Motor neuron (in vitro differentiated cells): ENCODE data around the gene GRK1. TPM values are rescaled to one million over a fixed set of nuclear protein-coding genes. Genes with fewer than 3 reads are reported as not detected.

Experiments used
- ATAC-seq, 8 experiments: fragments of 200-7000 bp; cut with Tn5 transposase; replicated peaks in 6 of 8; 2 replicates each; pipeline ENCODE4 v1.8.0; 2021; ENCODE audit warnings: mild to moderate bottlenecking in 8 of 8, moderate library complexity in 8 of 8
- H3K27ac ChIP-seq, 2 donors: fragments of 250-450 bp; sonication (Bioruptor Pico); 2 replicates each; pipeline ENCODE4 v1.9.0; 2021; ENCODE audit warnings: antibody characterized with exemption in 2 of 2, mild to moderate bottlenecking in 2 of 2, moderate library complexity in 1 of 2
- H3K4me1 ChIP-seq, 2 donors: fragments of 250-450 bp; sonication (Bioruptor Pico); replicated peaks in 1 of 2; 2 replicates each; pipeline ENCODE4 v1.6.1; 2021; ENCODE audit warnings: antibody characterized with exemption in 2 of 2, mild to moderate bottlenecking in 2 of 2, moderate library complexity in 1 of 2
- H3K4me3 ChIP-seq, 5 donors: fragments of 250-450 bp; sonication (Bioruptor Pico); 2 replicates each; pipeline ENCODE4 v1.9.0; 2021; ENCODE audit warnings: antibody characterized with exemption in 5 of 5, mild to moderate bottlenecking in 5 of 5, moderate library complexity in 4 of 5
- WGBS, 10 experiments: fragments of 450-650 bp; shearing (Covaris generic); methylation state at CpG; one replicate each; pipeline ENCODE4 v1.0.0; 2022; 5-methylcytosine and 5-hydroxymethylcytosine counted together
- in situ Hi-C, 9 experiments: fragments of 400-800 bp; cut with MboI; loops; one replicate each; pipeline ENCODE4 v1.15.0; 2021; ENCODE audit warnings: low sequenced_read_pairs in 9 of 9, low pct_unique_long_range_greater_than_20kb in 2 of 9; ENCODE audit not compliant: unreplicated experiment in 9 of 9
- total RNA-seq, 8 experiments: library from RNA; unstranded; fragments of 300-600 nt; gene quantifications; 2 replicates each; pipeline versions ENCODE4 v1.2.3 to v1.2.4, GENCODE V29; 2022

GRK1 gene
- total RNA-seq, 8 experiments from 2014 or later, result under 0.01 to 1.1 (median 0.38) TPM; not detected in 1

- in situ Hi-C loops, result no loop called here
- H3K4me3 ChIP-seq, result no peak overlapping the region
- ATAC-seq, result peak in 3 of 8 experiments; percentile 16 to 31 (median 19)
- H3K27ac ChIP-seq, result no peak overlapping the region
- 0 to 100% (median 73%) methylated on average over 1 to 10 of the region's 15 CpGs; no CpG with 5 or more reads in 3 of the 10 experiments for WGBS, 10 experiments
- peaks cover 0 to 11% of the 10 kb centered on the region in 2 donors for H3K4me1 ChIP-seq
Measured at GRCh38 chr13:113655346-113656002, 11.5 kb upstream of the GRK1 start.

GRCh38 chr13:113656003-113656588 lies 10.9 kb upstream of the GRK1 start:
- peak in 2 of 8 experiments; percentile 4 to 9 for ATAC-seq
- in situ Hi-C loops, result no loop called here
- 73 to 90% (median 82%) methylated on average over 2 to 3 of the region's 25 CpGs; no CpG with 5 or more reads in 7 of the 10 experiments for WGBS, 10 experiments

GRCh38 chr13:113656831-113657671 lies 10.0 kb upstream of the GRK1 start:
- in situ Hi-C loops, result no loop called here

More at GRCh38 chr13:113656003-113656588, 10.9 kb upstream of the GRK1 start:
- Histone ChIP-seq H3K4me3 (no peak overlapping the region), H3K4me1 (peaks cover 0 to 11% of the 10 kb centered on the region in 2 donors), H3K27ac (no peak overlapping the region)

GRCh38 chr13:113657851-113658741 lies 8.9 kb upstream of the GRK1 start, which contains the start of gene ATP4B:
ATP4B (minus strand) TSS chr13:113658198; CDS start chr13:113658144, 54 bp downstream.
- 80 to 100% (median 86%) methylated on average over 1 to 7 of the region's 47 CpGs; no CpG with 5 or more reads in 7 of the 10 experiments for WGBS, 10 experiments
- ATAC-seq, result peak in 1 of 8 experiments; percentile 7
- Histone ChIP-seq H3K27ac (no peak within 1 kb of the TSS), H3K4me1 (peaks cover 0 to 10% of the 10 kb centered on the region in 2 donors), H3K4me3 (no peak within 1 kb of the TSS)
- in situ Hi-C loops, result no loop called here

More at GRCh38 chr13:113656831-113657671, 10.0 kb upstream of the GRK1 start:
- Histone ChIP-seq H3K4me3 (no peak overlapping the region), H3K27ac (no peak overlapping the region), H3K4me1 (peaks cover 0 to 11% of the 10 kb centered on the region in 2 donors)
- WGBS, 10 experiments, result 55 to 96% (median 86%) methylated on average over 2 to 5 of the region's 42 CpGs; no CpG with 5 or more reads in 7 of the 10 experiments
- peak in 1 of 8 experiments; percentile 11 for ATAC-seq

GRCh38 chr13:113658836-113659235 lies 8.2 kb upstream of the GRK1 start:
- Histone ChIP-seq H3K4me1 (peaks cover 0 to 2% of the 10 kb centered on the region in 2 donors), H3K4me3 (no peak overlapping the region), H3K27ac (no peak overlapping the region)
- no peak for ATAC-seq
- 20 to 87% (median 55%) methylated on average over 1 to 3 of the region's 14 CpGs; no CpG with 5 or more reads in 6 of the 10 experiments for WGBS, 10 experiments
- in situ Hi-C loops, result no loop called here

- Histone ChIP-seq H3K27ac (no peak overlapping the region), H3K4me1 (no peaks in the 10 kb centered on the region), H3K4me3 (no peak overlapping the region)
- 43 to 95% (median 83%) methylated on average over 4 to 8 of the region's 8 CpGs; no CpG with 5 or more reads in 1 of the 10 experiments for WGBS, 10 experiments
- no peak for ATAC-seq
- in situ Hi-C loops, result no loop called here
Measured at GRCh38 chr13:113659337-113659736, 7.7 kb upstream of the GRK1 start.

- WGBS, 10 experiments, result 57 to 100% (median 67%) methylated on average over 1 to 2 of the region's 3 CpGs; no CpG with 5 or more reads in 6 of the 10 experiments
- H3K4me3 ChIP-seq, result no peak overlapping the region
- no peak for ATAC-seq
- no peak overlapping the region for H3K27ac ChIP-seq
- no peaks in the 10 kb centered on the region for H3K4me1 ChIP-seq
- in situ Hi-C loops, result no loop called here
Measured at GRCh38 chr13:113660066-113660465, 7.0 kb upstream of the GRK1 start.

GRCh38 chr13:113661509-113661908 lies 5.5 kb upstream of the GRK1 start:
- 38 to 83% (median 72%) methylated on average over 1 to 2 of the region's 2 CpGs for WGBS, 10 experiments
- H3K4me3 ChIP-seq, result no peak overlapping the region
- in situ Hi-C loops, result no loop called here
- no peak overlapping the region for H3K27ac ChIP-seq
- H3K4me1 ChIP-seq, result no peaks in the 10 kb centered on the region
- ATAC-seq, result no peak

GRCh38 chr13:113663934-113664333 lies 3.1 kb upstream of the GRK1 start:
- Histone ChIP-seq H3K4me1 (peaks cover 0 to under 1% of the 10 kb centered on the region in 2 donors), H3K4me3 (no peak overlapping the region), H3K27ac (no peak overlapping the region)
- WGBS, 10 experiments, result 16 to 87% (median 53%) methylated on average over 3 to 13 of the region's 15 CpGs; no CpG with 5 or more reads in 4 of the 10 experiments
- ATAC-seq, result peak in 1 of 8 experiments; percentile 46
- in situ Hi-C loops, result no loop called here

- H3K4me1 ChIP-seq, result peaks cover 0 to 9% of the 10 kb centered on the region in 2 donors
- 0 to 90% (median 71%) methylated on average over 1 to 10 of the region's 21 CpGs; no CpG with 5 or more reads in 4 of the 10 experiments for WGBS, 10 experiments
- in situ Hi-C loops, result no loop called here
- no peak overlapping the region for H3K27ac ChIP-seq
- no peak overlapping the region for H3K4me3 ChIP-seq
- ATAC-seq, result peak in 3 of 8 experiments; percentile 8 to 32 (median 12)
Measured at GRCh38 chr13:113664751-113665596, 2.0 kb upstream of the GRK1 start.

GRCh38 chr13:113665597-113666328 lies 1.3 kb upstream of the GRK1 start:
- in situ Hi-C loops, result no loop called here
- 100% methylated on average over 1 of the region's 3 CpGs; no CpG with 5 or more reads in 9 of the 10 experiments for WGBS, 10 experiments
- ATAC-seq, result no peak
- Histone ChIP-seq H3K27ac (no peak overlapping the region), H3K4me3 (no peak overlapping the region), H3K4me1 (peaks cover 0 to 9% of the 10 kb centered on the region in 2 donors)
